NCI-H2107 treated with DMSO at 0.1 percent for 48 hours (cell line): ENCODE measurements around the gene MYOG.
A peak's percentile ranks its signal among the peaks of the same experiment; 100 is the strongest.

Source experiments
- DNase-seq: peaks from one replicate; lab custom pipeline; 2025; ENCODE audit not compliant: unreplicated experiment; lab: John Stamatoyannopoulos, UW

The MYOG gene

GRCh38 chr1:203085528-203086406, at the start of gene MYOG:
Gene MYOG (minus strand): TSS chr1:203086012. CDS start chr1:203085961, 51 bp downstream.
- DNase-seq = no peak

DNA sequence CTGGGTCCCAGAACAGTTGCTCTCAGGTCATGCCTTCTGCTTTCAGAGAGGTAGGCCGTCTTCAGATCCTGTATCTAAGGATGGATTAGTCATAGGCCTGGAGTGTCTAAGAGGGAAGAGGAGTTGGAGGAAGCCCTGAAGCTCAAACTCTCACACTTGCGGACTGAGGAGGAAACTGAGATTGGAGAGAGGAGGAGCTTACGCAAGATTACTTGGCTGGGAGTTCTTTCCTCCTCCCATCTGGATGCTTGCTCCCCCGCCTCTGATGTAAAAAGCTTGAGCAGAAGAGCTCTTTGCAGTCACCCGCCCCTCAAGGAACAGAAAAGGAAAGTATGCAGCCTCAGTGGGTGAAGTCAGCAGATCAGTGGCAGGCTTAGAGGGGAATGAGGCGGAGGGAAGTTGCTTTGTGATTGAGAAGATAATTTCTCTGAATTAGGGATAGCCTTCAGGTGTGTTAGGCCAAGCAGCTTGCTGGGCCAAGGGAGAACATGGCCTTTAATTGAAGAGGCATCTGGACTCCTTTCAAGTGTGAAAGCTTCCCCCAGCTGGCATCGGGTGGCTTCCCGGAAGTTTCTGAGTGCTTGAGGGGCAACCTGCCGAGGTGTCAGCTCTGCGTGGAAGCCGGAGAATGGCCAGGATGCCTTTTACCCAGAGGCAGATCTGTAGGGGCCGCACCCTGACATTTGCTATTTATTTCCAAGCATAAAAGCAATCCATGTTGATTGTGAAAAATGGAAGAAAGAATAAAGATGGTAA, 48.3 kb upstream of the MYOG start:
- DNase-seq = no peak

DNA sequence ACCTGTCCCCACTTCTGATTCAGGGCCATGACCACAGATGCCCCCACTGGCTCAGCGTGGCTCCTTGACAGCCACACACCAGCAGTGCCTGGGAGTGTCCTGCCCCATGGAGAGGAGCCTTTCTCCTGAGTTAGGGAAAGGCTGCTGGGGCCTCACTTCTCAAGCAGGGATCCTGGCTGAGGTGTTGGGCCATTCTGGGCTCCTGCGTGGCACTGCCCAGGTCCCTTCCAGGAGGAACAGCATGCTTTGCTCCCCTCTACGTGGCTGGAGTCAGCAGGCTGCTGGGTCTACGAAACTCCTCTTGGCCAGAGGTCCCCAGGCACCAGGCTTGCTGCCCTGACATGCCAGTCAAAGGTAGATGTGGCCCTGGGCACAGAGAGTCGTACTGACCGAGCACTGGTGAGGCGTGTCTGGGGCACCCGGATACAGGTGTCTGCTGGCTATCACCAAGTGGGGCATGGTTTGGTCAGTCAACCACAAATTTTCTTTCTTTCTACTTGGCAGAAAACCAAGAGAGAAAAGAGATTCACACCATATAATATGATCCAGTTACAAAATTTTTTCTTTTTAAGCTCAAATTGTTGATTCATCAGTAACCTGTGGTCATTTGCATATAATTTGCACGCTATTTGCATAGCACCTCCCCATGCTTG, 45.9 kb upstream of the MYOG start:
- DNase-seq = no peak

GRCh38 chr1:203130358-203130985, 44.7 kb upstream of the MYOG start:
- no peak for DNase-seq

GRCh38 chr1:203129501-203130231, 43.9 kb upstream of the MYOG start:
- peak; percentile 42 for DNase-seq

DNA sequence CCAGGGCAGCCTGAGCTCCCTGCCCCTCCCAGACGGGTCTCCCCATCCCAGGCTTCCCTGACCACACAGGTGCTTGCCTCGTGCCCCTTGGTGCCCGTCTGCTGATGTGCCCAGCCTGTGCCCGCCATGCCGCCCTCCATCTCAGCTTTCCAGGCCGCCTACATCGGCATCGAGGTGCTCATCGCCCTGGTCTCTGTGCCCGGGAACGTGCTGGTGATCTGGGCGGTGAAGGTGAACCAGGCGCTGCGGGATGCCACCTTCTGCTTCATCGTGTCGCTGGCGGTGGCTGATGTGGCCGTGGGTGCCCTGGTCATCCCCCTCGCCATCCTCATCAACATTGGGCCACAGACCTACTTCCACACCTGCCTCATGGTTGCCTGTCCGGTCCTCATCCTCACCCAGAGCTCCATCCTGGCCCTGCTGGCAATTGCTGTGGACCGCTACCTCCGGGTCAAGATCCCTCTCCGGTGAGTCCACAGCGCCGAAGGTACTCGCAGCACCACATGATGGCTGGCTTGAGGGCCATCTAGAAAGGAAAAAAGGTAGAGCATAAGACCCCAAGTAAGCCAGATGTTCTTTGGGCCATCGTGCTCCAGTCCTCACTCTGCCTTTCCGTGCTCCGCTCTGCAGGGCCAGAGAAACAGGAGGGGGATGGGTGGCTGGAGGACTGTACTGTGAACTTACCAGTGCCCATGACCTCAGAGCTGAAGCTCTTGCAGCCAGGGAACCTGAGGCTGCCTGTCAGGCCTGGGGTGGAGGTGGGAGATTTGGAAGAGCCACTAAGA, 43.1 kb upstream of the MYOG start:
- no peak for DNase-seq

- DNase-seq = no peak
These were observed 42.6 kb upstream of the MYOG start for GRCh38 chr1:203128431-203128715.

- peak; percentile 58 for DNase-seq
These were observed 42.0 kb upstream of the MYOG start, which contains the start of gene ADORA1 for GRCh38 chr1:203127666-203128430. Gene ADORA1 (plus strand): TSS chr1:203127726. CDS start chr1:203128842, 1,116 bp downstream.

DNA sequence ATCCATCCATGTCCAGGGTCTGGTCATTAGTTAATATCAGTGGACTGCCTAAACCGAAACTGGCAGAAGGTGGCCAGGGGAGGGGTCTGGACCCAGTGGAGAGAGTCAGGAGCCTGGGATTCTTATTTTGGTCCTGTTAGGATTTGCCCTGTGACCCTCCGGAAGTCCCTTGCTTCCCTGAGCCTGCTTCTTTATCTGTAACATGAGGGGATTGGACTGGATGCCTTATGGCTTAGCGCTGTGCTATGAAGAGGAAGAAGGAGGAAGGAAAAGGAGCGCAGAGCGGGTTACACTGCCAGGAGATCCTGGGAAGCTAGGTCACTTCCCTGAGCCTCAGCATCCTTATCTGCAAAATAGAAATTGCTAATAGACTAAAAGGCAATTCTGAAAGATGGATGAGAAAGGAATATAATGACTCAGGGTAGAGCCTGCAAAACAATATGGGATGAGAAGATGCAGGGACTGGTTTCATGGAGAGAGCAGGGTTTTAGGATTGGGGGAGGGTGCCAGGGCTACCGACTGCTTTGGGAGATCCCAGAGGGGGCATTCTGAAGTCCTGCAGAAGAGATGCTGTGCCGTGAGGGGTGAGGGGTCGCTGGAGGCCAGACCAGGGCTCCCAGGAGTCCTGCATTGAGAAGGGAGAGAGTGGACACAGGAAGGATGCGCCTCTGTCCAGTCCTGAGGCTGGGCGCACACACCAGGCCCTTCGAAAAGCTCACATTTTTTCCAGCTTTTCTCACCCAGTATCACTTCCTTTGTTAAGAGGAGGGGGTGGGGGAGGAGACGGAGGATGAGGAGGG, 41.3 kb upstream of the MYOG start:
- no peak for DNase-seq

DNA sequence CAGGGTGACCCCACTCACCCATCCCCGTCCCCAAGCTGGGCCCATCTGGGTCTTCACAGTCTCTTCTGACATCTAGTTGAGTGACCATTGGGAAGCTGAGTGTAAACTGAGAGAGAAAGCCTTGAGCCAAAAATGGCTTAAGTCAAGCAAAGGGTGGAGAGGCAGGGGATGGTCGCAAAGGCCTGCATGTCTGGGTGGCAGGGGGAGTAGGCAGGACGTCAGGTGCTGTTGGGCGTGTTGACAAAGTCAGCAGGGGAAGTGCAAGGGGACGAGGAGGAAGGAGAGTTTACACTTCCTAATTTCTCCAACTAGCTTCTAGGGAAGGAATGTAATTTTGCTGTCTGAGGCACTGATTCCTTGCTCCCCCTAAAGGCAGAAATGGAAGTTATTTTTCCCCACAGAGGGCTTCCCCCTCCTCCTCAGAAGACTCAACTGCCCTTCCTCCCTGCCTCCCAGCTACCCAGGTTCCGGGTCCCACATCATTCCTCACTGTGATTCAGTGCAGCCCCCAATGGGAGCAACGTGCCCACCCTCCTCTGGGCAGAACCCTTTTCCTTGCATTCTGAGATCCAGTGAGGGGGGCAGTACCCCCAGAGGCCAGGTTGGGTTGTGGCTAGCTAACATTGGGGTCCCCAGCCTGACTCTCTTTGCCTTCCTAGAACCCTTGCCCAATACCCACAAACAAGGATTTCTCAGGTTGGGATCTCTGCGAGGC, 40.5 kb upstream of the MYOG start:
- no peak for DNase-seq

- DNase-seq = no peak
These were observed 38.9 kb upstream of the MYOG start for GRCh38 chr1:203124546-203125317.

- DNase-seq = no peak
These were observed 38.2 kb upstream of the MYOG start for GRCh38 chr1:203124011-203124410.

GRCh38 chr1:203122159-203122558, 36.3 kb upstream of the MYOG start:
- DNase-seq = no peak

DNA sequence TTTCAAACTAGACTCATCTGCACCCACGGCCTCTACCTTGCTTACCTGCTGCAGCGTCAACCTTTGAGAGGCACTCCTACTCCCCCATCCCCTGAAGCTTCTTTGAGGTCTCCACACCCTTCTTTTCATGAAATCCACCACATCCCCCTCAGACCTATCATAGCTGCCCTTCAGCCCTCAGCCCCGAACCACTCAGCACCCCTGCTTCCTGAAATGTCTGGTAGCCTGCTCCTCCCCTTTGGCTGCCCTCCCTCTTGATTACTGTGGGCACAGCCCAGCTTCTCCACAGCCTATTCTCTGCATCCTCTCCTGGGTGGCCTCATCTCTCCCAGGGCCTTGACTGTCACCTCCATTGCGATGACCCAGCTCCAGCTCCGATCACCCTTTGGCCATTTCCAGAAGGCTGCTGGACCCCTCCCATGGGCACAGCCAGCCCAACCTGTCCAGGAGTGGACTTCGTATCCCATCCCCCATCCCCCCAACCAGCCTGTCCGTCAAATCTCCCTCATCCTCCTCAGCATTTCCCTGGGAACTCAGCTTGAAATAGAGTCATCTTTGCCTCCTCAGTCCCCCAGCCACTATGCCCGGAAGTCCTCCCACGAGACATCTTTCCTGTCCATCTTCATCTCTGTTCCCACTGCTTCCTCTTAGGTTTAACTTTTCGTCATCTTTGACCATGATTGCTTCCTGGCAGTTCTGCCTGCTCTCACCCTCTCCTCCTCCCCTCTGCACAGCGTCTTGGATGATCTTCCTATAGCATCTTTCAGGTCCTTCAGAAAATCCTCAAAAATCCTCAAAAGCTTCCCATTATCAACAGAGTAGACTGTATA, 35.6 kb upstream of the MYOG start:
- no peak for DNase-seq

- no peak for DNase-seq
These were observed 34.7 kb upstream of the MYOG start for GRCh38 chr1:203120325-203121153.
